Caco-2 (cell line): ENCODE measurements around the gene SOHLH2. TPM values are rescaled to one million over a fixed set of nuclear protein-coding genes. Genes with fewer than 3 reads are reported as not detected.

Experiments used
- BruUV-seq: library from RNA; stranded (reverse); fragments of 400-500 nt; replicated peaks from 2 replicates; lab custom pipeline; 2021; lab: Mats Ljungman, UMichigan
- CTCF ChIA-PET: fragments of 300-600 bp; sonication (Branson Sonifier 250); formaldehyde crosslinking; loops from one replicate; lab custom pipeline; 2022; ENCODE audit warnings: antibody characterized with exemption; lab: Charles Lee
- POLR2A ChIA-PET: fragments of 300-600 bp; sonication (Branson Sonifier 250); formaldehyde crosslinking; loops from one replicate; lab custom pipeline; 2022; ENCODE audit warnings: antibody characterized with exemption; lab: Charles Lee
- DNase-seq, 2 experiments: peaks; one replicate each; pipeline versions ENCODE4 v3.0.0 to v3.0.0-alpha.2; 2020 to 2022
- H3K27me3 ChIP-seq: replicated peaks from 2 replicates; pipeline ENCODE4 v1.6.0; 2011; ENCODE audit warnings: low read length; ENCODE audit not compliant: control insufficient read depth, insufficient read depth
- H3K36me3 ChIP-seq: 2 replicates; pipeline ENCODE4 v1.5.1; 2011; ENCODE audit warnings: low read length; ENCODE audit not compliant: control insufficient read depth, insufficient read depth
- H3K4me1 ChIP-seq: fragments of 250-450 bp; sonication (Bioruptor Pico); 2 replicates; pipeline ENCODE4 v1.5.1; 2020; ENCODE audit warnings: mild to moderate bottlenecking
- H3K4me3 ChIP-seq: 2 replicates; pipeline ENCODE4 v1.5.1; 2011; ENCODE audit warnings: low read depth, mild to moderate bottlenecking, control low read depth, low read length
- H3K9me3 ChIP-seq: fragments of 250-450 bp; sonication (Bioruptor Pico); 2 replicates; pipeline ENCODE4 v1.5.1; 2020; ENCODE audit warnings: mild to moderate bottlenecking, moderate library complexity
- H3K27ac Mint-ChIP-seq: one replicate; pipeline ENCODE4 v1.8.0; 2022; ENCODE audit warnings: mixed read lengths; ENCODE audit not compliant: unreplicated experiment
- H3K27me3 Mint-ChIP-seq: one replicate; pipeline ENCODE4 v1.8.0; 2022; ENCODE audit warnings: mixed read lengths; ENCODE audit not compliant: insufficient read depth, unreplicated experiment
- H3K36me3 Mint-ChIP-seq: one replicate; pipeline ENCODE4 v1.8.0; 2022; ENCODE audit warnings: mild to moderate bottlenecking, mixed read lengths; ENCODE audit not compliant: insufficient read depth, unreplicated experiment
- H3K4me1 Mint-ChIP-seq: one replicate; pipeline ENCODE4 v1.8.0; 2022; ENCODE audit warnings: low read depth, mixed read lengths; ENCODE audit not compliant: unreplicated experiment
- H3K4me3 Mint-ChIP-seq: one replicate; pipeline ENCODE4 v1.8.0; 2022; ENCODE audit warnings: mild to moderate bottlenecking, moderate library complexity, mixed read lengths; ENCODE audit not compliant: unreplicated experiment
- H3K9me3 Mint-ChIP-seq: one replicate; pipeline ENCODE4 v1.8.0; 2022; ENCODE audit warnings: mixed read lengths; ENCODE audit not compliant: unreplicated experiment
- CTCF ChIP-seq, 2 experiments: fragments of 200-600 bp in 1 of 2; IDR thresholded peaks; 1 replicate in 1 of 2; 2 replicates in 1 of 2; pipeline versions ENCODE4 v1.5.1 to v1.8.0; 2011 to 2022; ENCODE audit warnings: antibody characterized with exemption in 1 of 2, control low read depth in 1 of 2, inconsistent platforms in 1 of 2, low read depth in 1 of 2, low read length in 1 of 2, mild to moderate bottlenecking in 1 of 2, moderate library complexity in 1 of 2; ENCODE audit not compliant: insufficient read depth in 1 of 2, severe bottlenecking in 1 of 2, unreplicated experiment in 1 of 2
- intact Hi-C: fragments of 100-400 bp; cut with micrococcal nuclease; formaldehyde crosslinking; loops from one replicate; pipeline ENCODE4 v1.10.0; 2022; ENCODE audit not compliant: unreplicated experiment
- total RNA-seq: library from RNA; stranded (reverse); gene quantifications from 2 replicates; pipeline ENCODE4 v1.2.3, GENCODE V29; 2022

The SOHLH2 gene
- total RNA-seq, 1 experiment from 2014 or later, result not detected

GRCh38 chr13:36133950-36134626 is 80.3 kb downstream of the SOHLH2 start:
- Mint-ChIP-seq H3K27ac (no peak overlapping the region), H3K4me1 (no peaks in the 10 kb centered on the region), H3K4me3 (no peak overlapping the region), H3K9me3 (no peaks in the 10 kb centered on the region), H3K36me3 (no peaks in the 10 kb centered on the region), H3K27me3 (peaks cover 3% of the 10 kb centered on the region)
- Histone ChIP-seq H3K9me3 (no peaks in the 10 kb centered on the region), H3K27me3 (no peaks in the 10 kb centered on the region), H3K4me1 (no peaks in the 10 kb centered on the region), H3K36me3 (no peaks in the 10 kb centered on the region), H3K4me3 (no peak overlapping the region)
- no TSS peak for BruUV-seq
- no peak for DNase-seq
- no peak for TF ChIP-seq CTCF (IDR thresholded peaks at IDR 0.05; ENCODE audit: insufficient read depth in 1 of 2, low read depth in 1 of 2, low read length in 1 of 2, severe bottlenecking in 1 of 2, unreplicated experiment in 1 of 2)
- ChIA-PET POLR2A (no interaction called here), CTCF (no interaction called here)
- intact Hi-C loops, result no loop called here

GRCh38 chr13:36132376-36132775 is 82.0 kb downstream of the SOHLH2 start:
- H3K4me1 ChIP-seq, result no peaks in the 10 kb centered on the region
- Mint-ChIP-seq H3K36me3 (no peaks in the 10 kb centered on the region), H3K27me3 (peaks cover 3% of the 10 kb centered on the region), H3K9me3 (no peaks in the 10 kb centered on the region), H3K4me3 (no peak overlapping the region), H3K27ac (no peak overlapping the region), H3K4me1 (no peaks in the 10 kb centered on the region)
- no peaks in the 10 kb centered on the region for H3K9me3 ChIP-seq
- BruUV-seq, result no TSS peak
- TF ChIP-seq CTCF (IDR thresholded peaks at IDR 0.05; ENCODE audit: insufficient read depth in 1 of 2, low read depth in 1 of 2, low read length in 1 of 2, severe bottlenecking in 1 of 2, unreplicated experiment in 1 of 2), result no peak
- H3K27me3 ChIP-seq, result no peaks in the 10 kb centered on the region
- H3K4me3 ChIP-seq, result no peak overlapping the region
- intact Hi-C loops, result no loop called here
- ChIA-PET POLR2A (no interaction called here), CTCF (no interaction called here)
- no peak for DNase-seq
- no peaks in the 10 kb centered on the region for H3K36me3 ChIP-seq

- H3K27me3 Mint-ChIP-seq, result peaks cover 5% of the 10 kb centered on the region
- H3K36me3 Mint-ChIP-seq, result no peaks in the 10 kb centered on the region
Observed at GRCh38 chr13:36131931-36132297, 82.4 kb downstream of the SOHLH2 start.

More at GRCh38 chr13:36131931-36132297, 82.4 kb downstream of the SOHLH2 start:
- intact Hi-C loops, result no loop called here
- Mint-ChIP-seq H3K4me3 (no peak overlapping the region), H3K4me1 (no peaks in the 10 kb centered on the region), H3K9me3 (no peaks in the 10 kb centered on the region), H3K27ac (no peak overlapping the region)
- no TSS peak for BruUV-seq
- Histone ChIP-seq H3K4me1 (no peaks in the 10 kb centered on the region), H3K27me3 (no peaks in the 10 kb centered on the region), H3K4me3 (no peak overlapping the region), H3K9me3 (no peaks in the 10 kb centered on the region), H3K36me3 (no peaks in the 10 kb centered on the region)
- ChIA-PET CTCF (no interaction called here), POLR2A (no interaction called here)
- no peak for TF ChIP-seq CTCF (IDR thresholded peaks at IDR 0.05; ENCODE audit: insufficient read depth in 1 of 2, low read depth in 1 of 2, low read length in 1 of 2, severe bottlenecking in 1 of 2, unreplicated experiment in 1 of 2)
- DNase-seq, result no peak
